Calu3 (cell line): ENCODE results near the gene TMTC2. TPM values are rescaled to one million over a fixed set of nuclear protein-coding genes. Genes with fewer than 3 reads are reported as not detected.

Experiments
- BruUV-seq: library from RNA; stranded (reverse); fragments of 400-500 nt; replicated peaks from 2 replicates; lab custom pipeline; 2021; lab: Mats Ljungman, UMichigan
- CTCF ChIA-PET: fragments of 300-600 bp; sonication (Branson Sonifier 250); formaldehyde crosslinking; loops from one replicate; lab custom pipeline; 2022; ENCODE audit warnings: antibody characterized with exemption; lab: Charles Lee
- DNase-seq: peaks from one replicate; pipeline ENCODE4 v3.0.0; 2022
- H3K27ac Mint-ChIP-seq: one replicate; pipeline ENCODE4 v1.8.0; 2022; ENCODE audit warnings: mixed read lengths; ENCODE audit not compliant: unreplicated experiment
- H3K27me3 Mint-ChIP-seq: one replicate; pipeline ENCODE4 v1.8.0; 2022; ENCODE audit warnings: mixed read lengths; ENCODE audit not compliant: unreplicated experiment
- H3K36me3 Mint-ChIP-seq: one replicate; pipeline ENCODE4 v1.8.0; 2022; ENCODE audit warnings: mild to moderate bottlenecking, moderate library complexity, mixed read lengths; ENCODE audit not compliant: insufficient read depth, unreplicated experiment
- H3K4me1 Mint-ChIP-seq: one replicate; pipeline ENCODE4 v1.8.0; 2022; ENCODE audit warnings: mild to moderate bottlenecking, low read depth, mixed read lengths; ENCODE audit not compliant: unreplicated experiment
- H3K4me3 Mint-ChIP-seq: one replicate; pipeline ENCODE4 v1.8.0; 2022; ENCODE audit warnings: mild to moderate bottlenecking, low read depth, moderate library complexity, mixed read lengths; ENCODE audit not compliant: unreplicated experiment
- H3K9me3 Mint-ChIP-seq: one replicate; pipeline ENCODE4 v1.8.0; 2022; ENCODE audit warnings: low read depth, mixed read lengths; ENCODE audit not compliant: unreplicated experiment
- intact Hi-C: fragments of 100-400 bp; cut with micrococcal nuclease; formaldehyde crosslinking; loops from one replicate; pipeline ENCODE4 v1.10.0; 2022; ENCODE audit not compliant: unreplicated experiment
- total RNA-seq: library from RNA; stranded (reverse); gene quantifications from 2 replicates; pipeline ENCODE4 v1.2.3, GENCODE V29; 2022
- TF ChIP-seq, protein P1 (sequence below): fragments of 200-600 bp; IDR thresholded peaks from one replicate; pipeline ENCODE4 v1.8.0; 2022; ENCODE audit warnings: antibody characterized with exemption; ENCODE audit not compliant: unreplicated experiment

The TMTC2 gene
- total RNA-seq, 1 experiment from 2014 or later, result 31.2 TPM

- intact Hi-C loops, result no loop called here
Measured at GRCh38 chr12:82954572-82954971, 267.9 kb downstream of the TMTC2 start.

DNA sequence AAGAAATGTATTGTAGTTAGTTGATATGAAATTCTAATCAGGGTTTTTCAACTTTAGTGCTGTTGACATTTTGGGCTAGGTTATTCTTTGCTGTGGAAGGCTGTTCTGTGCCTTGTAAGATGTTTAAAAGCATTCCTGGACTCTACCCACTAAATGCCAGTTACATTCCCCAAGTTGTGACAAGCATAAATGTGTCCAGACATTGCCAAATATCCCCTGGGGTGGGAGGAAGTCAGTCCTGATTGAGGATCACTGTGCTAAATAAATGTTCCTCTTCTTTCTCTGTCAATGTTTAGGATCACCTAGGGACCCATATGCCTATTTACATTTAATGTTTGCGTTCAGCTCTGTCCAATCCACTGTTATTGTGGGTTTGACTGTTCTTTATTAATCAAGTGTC is 268.3 kb downstream of the TMTC2 start:
- Mint-ChIP-seq H3K27me3 (no peaks in the 10 kb centered on the region), H3K36me3 (no peaks in the 10 kb centered on the region)

More at GRCh38 chr12:82954572-82954971, 267.9 kb downstream of the TMTC2 start:
- no peak overlapping the region for H3K27ac Mint-ChIP-seq
- no peaks in the 10 kb centered on the region for H3K36me3 Mint-ChIP-seq
- H3K9me3 Mint-ChIP-seq, result no peaks in the 10 kb centered on the region
- no peak for DNase-seq
- BruUV-seq, result no TSS peak
- no peaks in the 10 kb centered on the region for H3K4me1 Mint-ChIP-seq
- TF ChIP-seq, protein P1, sequence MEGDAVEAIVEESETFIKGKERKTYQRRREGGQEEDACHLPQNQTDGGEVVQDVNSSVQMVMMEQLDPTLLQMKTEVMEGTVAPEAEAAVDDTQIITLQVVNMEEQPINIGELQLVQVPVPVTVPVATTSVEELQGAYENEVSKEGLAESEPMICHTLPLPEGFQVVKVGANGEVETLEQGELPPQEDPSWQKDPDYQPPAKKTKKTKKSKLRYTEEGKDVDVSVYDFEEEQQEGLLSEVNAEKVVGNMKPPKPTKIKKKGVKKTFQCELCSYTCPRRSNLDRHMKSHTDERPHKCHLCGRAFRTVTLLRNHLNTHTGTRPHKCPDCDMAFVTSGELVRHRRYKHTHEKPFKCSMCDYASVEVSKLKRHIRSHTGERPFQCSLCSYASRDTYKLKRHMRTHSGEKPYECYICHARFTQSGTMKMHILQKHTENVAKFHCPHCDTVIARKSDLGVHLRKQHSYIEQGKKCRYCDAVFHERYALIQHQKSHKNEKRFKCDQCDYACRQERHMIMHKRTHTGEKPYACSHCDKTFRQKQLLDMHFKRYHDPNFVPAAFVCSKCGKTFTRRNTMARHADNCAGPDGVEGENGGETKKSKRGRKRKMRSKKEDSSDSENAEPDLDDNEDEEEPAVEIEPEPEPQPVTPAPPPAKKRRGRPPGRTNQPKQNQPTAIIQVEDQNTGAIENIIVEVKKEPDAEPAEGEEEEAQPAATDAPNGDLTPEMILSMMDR, result no peak
- H3K4me3 Mint-ChIP-seq, result no peak overlapping the region
- H3K27me3 Mint-ChIP-seq, result no peaks in the 10 kb centered on the region
- CTCF ChIA-PET, result no interaction called here

GRCh38 chr12:82958966-82959365 is 272.3 kb downstream of the TMTC2 start:
- CTCF ChIA-PET, result no interaction called here
- TF ChIP-seq, protein P1, result no peak
- Mint-ChIP-seq H3K4me3 (no peak overlapping the region), H3K27me3 (no peaks in the 10 kb centered on the region), H3K36me3 (no peaks in the 10 kb centered on the region), H3K9me3 (no peaks in the 10 kb centered on the region), H3K27ac (no peak overlapping the region), H3K4me1 (no peaks in the 10 kb centered on the region)
- no peak for DNase-seq
- intact Hi-C loops, result no loop called here
- no TSS peak for BruUV-seq

More for the DNA sequence above, 268.3 kb downstream of the TMTC2 start:
- CTCF ChIA-PET, result no interaction called here
- no TSS peak for BruUV-seq
- no peak overlapping the region for H3K27ac Mint-ChIP-seq
- H3K4me3 Mint-ChIP-seq, result no peak overlapping the region
- no peaks in the 10 kb centered on the region for H3K4me1 Mint-ChIP-seq
- no peak for DNase-seq
- intact Hi-C loops, result no loop called here
- H3K9me3 Mint-ChIP-seq, result no peaks in the 10 kb centered on the region
- TF ChIP-seq, protein P1, result no peak

- no peak overlapping the region for H3K27ac Mint-ChIP-seq
- CTCF ChIA-PET, result no interaction called here
- no peaks in the 10 kb centered on the region for H3K36me3 Mint-ChIP-seq
- H3K4me1 Mint-ChIP-seq, result no peaks in the 10 kb centered on the region
- intact Hi-C loops, result no loop called here
- H3K9me3 Mint-ChIP-seq, result no peaks in the 10 kb centered on the region
- TF ChIP-seq, protein P1, result no peak
- H3K27me3 Mint-ChIP-seq, result no peaks in the 10 kb centered on the region
- H3K4me3 Mint-ChIP-seq, result no peak overlapping the region
- BruUV-seq, result no TSS peak
- DNase-seq, result no peak
Measured at GRCh38 chr12:82959821-82960220, 273.1 kb downstream of the TMTC2 start.
